Endothelial cell (in vitro differentiated cells): Measurements from ENCODE around the gene COX7A2. TPM values are rescaled to one million over a fixed set of nuclear protein-coding genes. Genes with fewer than 3 reads are reported as not detected.
A peak's percentile ranks its signal among the peaks of the same experiment; 100 is the strongest.

ENCODE experiments used
- DNase-seq: peaks from one replicate; pipeline ENCODE4 v3.0.0; 2021; ENCODE audit warnings: low spot score
- H3K27ac Mint-ChIP-seq: one replicate; pipeline ENCODE4 v1.8.0; 2021; ENCODE audit warnings: mixed read lengths, inconsistent platforms; ENCODE audit not compliant: unreplicated experiment
- H3K27me3 Mint-ChIP-seq: one replicate; pipeline ENCODE4 v1.8.0; 2021; ENCODE audit warnings: mild to moderate bottlenecking, moderate library complexity, mixed read lengths, inconsistent platforms; ENCODE audit not compliant: unreplicated experiment
- H3K36me3 Mint-ChIP-seq: one replicate; pipeline ENCODE4 v1.8.0; 2021; ENCODE audit warnings: mild to moderate bottlenecking, low read depth, mixed read lengths, inconsistent platforms; ENCODE audit not compliant: unreplicated experiment
- H3K4me1 Mint-ChIP-seq: one replicate; pipeline ENCODE4 v1.8.0; 2021; ENCODE audit warnings: mild to moderate bottlenecking, mixed read lengths, inconsistent platforms; ENCODE audit not compliant: unreplicated experiment
- H3K4me3 Mint-ChIP-seq: one replicate; pipeline ENCODE4 v1.8.0; 2021; ENCODE audit warnings: mild to moderate bottlenecking, mixed read lengths, inconsistent platforms; ENCODE audit not compliant: unreplicated experiment
- H3K9me3 Mint-ChIP-seq: one replicate; pipeline ENCODE4 v1.8.0; 2021; ENCODE audit warnings: mixed read lengths, inconsistent platforms; ENCODE audit not compliant: unreplicated experiment
- total RNA-seq: library from RNA; stranded (reverse); fragmentation: NEBNext Ultra II Directional; extraction: Animal tissue kit (Norgen Biotek cat#: 25700); gene quantifications from one replicate; pipeline ENCODE4 v1.2.1, GENCODE V29; 2021; ENCODE audit not compliant: unreplicated experiment
- TF ChIP-seq, protein P1 (sequence below): fragments of 200-600 bp; sonication (generic); IDR thresholded peaks from one replicate; pipeline ENCODE4 v1.5.0; 2021; ENCODE audit warnings: antibody characterized with exemption; ENCODE audit not compliant: unreplicated experiment

COX7A2 gene
- total RNA-seq, 1 donor from 2014 or later: 341 TPM

DNA sequence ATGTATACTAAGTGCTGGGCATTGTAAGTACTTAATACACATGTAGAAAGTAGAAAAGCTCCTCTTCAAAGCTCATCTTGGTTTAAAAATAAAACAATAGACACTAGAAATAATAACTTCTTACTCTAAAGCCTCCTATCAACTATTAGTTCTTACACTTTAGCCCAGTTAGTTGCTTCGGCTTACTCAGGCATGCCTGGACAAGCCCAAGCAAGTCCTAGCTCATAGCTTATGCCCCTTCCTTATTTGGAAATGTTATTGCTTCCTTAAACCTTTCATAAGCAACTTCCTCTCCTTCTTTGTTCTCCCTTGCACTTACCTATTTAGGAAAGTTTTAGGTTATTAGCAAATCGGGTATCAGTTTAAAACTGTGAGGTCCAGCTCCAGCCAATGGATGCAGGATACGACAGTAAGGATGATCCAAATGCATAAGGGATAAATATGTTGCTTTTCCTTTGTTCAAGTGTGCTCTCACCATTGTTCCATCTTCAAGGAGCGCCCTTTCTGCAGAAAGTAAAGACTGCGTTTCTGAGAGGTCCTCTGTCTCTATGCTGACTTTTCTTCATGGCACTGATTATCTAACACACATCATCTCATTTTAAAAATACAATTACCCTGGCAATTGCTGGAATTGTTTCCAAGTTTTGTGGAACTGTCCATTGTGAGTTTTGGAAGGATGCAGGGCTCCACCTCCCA, 28.7 kb upstream of the COX7A2 start:
- DNase-seq: no peak
- Mint-ChIP-seq H3K4me1 (peaks cover 20% of the 10 kb centered on the region), H3K27ac (peak overlapping the region; percentile 93), H3K9me3 (no peaks in the 10 kb centered on the region), H3K4me3 (no peak overlapping the region), H3K27me3 (peaks cover 4% of the 10 kb centered on the region), H3K36me3 (peaks cover 50% of the 10 kb centered on the region)
- TF ChIP-seq, protein P1, sequence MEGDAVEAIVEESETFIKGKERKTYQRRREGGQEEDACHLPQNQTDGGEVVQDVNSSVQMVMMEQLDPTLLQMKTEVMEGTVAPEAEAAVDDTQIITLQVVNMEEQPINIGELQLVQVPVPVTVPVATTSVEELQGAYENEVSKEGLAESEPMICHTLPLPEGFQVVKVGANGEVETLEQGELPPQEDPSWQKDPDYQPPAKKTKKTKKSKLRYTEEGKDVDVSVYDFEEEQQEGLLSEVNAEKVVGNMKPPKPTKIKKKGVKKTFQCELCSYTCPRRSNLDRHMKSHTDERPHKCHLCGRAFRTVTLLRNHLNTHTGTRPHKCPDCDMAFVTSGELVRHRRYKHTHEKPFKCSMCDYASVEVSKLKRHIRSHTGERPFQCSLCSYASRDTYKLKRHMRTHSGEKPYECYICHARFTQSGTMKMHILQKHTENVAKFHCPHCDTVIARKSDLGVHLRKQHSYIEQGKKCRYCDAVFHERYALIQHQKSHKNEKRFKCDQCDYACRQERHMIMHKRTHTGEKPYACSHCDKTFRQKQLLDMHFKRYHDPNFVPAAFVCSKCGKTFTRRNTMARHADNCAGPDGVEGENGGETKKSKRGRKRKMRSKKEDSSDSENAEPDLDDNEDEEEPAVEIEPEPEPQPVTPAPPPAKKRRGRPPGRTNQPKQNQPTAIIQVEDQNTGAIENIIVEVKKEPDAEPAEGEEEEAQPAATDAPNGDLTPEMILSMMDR: no peak

DNA sequence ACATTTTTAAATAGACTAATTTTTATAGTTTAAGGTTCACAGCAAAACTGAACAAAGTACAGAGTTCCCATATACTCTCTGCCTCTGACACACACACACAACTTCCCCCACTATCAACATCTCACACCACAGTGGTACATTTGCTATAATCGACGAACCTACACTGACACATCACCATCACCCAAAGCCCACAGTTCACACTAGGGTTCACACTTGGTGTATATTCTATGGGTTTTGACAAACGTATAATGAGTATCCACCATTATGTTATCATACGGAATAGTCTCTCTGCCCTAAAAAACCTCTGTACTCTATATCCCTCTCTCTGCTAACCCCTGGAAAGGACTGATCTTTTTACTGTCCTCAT, 25.4 kb upstream of the COX7A2 start:
- Mint-ChIP-seq H3K27ac (no peak overlapping the region), H3K4me1 (peaks cover 5% of the 10 kb centered on the region), H3K9me3 (no peaks in the 10 kb centered on the region), H3K27me3 (peaks cover 3% of the 10 kb centered on the region), H3K4me3 (no peak overlapping the region), H3K36me3 (peaks cover 27% of the 10 kb centered on the region)
- no peak for DNase-seq
- TF ChIP-seq, protein P1: no peak

DNA sequence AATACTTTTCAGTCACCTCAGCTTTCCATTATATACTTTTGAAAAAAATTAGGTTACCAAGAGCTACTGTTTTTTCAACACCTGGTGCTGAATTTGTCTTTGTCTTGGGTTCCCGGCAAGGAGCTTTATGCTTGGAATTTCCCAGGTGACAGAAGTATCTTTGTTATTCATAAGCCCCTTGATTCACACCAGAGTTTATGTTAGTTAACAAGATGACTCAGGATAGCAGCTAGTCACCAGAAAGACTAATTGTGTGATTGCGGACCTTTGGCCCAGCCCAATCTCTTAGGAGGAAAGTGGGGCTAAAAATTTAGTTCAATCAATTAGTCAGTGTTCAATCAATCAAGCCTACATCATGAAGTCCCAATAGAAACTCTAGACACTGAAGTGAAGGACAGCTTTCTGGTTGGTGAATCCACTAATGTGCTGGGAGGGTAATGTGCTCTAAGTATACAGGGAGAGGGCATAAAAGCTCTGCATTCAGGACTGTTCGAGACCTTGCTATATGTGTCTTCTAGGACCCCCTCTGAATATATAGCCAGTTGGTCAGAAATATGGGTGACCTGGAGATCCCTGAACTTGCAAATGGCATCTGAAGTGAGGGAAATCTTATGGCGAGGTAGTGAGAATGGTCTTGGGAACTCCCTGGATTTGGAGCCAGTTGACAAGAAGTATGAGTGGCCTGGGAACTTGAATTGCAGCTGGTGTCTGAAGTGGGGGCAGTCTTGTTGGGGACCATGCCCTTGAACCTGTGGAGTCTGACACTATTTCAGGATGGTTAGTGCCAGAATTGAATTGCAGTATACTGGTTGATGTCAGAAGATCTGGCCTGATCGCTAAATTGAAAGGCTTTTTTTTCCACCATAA, 24.8 kb upstream of the COX7A2 start:
- no peaks in the 10 kb centered on the region for H3K9me3 Mint-ChIP-seq
- TF ChIP-seq, protein P1: no peak
- no peak overlapping the region for H3K27ac Mint-ChIP-seq
- no peak overlapping the region for H3K4me3 Mint-ChIP-seq
- H3K27me3 Mint-ChIP-seq: peaks cover 2% of the 10 kb centered on the region
- no peak for DNase-seq
- H3K4me1 Mint-ChIP-seq: peaks cover 5% of the 10 kb centered on the region
- H3K36me3 Mint-ChIP-seq: peaks cover 25% of the 10 kb centered on the region

DNA sequence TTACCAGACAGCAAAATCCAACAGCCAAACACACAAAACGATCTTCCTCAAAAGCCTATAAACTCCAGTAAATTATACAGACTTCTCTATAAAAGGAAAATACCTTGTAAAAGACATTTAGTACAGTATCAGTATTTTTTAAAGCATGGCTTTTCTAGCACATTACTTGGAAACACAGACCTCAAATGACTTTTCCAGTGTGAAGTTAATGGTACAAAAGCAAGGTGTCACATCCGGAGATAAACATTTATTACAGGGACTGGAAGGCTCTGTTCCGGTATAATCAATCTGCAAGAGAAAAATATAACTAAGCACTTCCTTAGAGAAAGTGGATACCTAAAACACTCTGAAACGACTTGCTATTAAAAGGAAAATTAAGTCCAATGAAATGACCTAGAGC, 23.9 kb upstream of the COX7A2 start:
- DNase-seq: no peak
- TF ChIP-seq, protein P1: no peak
- Mint-ChIP-seq H3K36me3 (peaks cover 25% of the 10 kb centered on the region), H3K9me3 (no peaks in the 10 kb centered on the region), H3K27ac (peak overlapping the region; percentile 24), H3K4me3 (no peak overlapping the region), H3K4me1 (peaks cover 5% of the 10 kb centered on the region), H3K27me3 (peaks cover 2% of the 10 kb centered on the region)
